Nucleus accumbens (tissue), 56 donors: Measurements from ENCODE around the gene MRNIP.
"Not testable (repeated sequence)": the region's sequence is repeated elsewhere in the genome, so short reads cannot be mapped to it uniquely, and the experiment has no call there.

Source experiments
- DNase-seq, 56 donors: peaks; one replicate each; lab custom pipeline; 2025; lab: John Stamatoyannopoulos, UW

The MRNIP gene

DNA sequence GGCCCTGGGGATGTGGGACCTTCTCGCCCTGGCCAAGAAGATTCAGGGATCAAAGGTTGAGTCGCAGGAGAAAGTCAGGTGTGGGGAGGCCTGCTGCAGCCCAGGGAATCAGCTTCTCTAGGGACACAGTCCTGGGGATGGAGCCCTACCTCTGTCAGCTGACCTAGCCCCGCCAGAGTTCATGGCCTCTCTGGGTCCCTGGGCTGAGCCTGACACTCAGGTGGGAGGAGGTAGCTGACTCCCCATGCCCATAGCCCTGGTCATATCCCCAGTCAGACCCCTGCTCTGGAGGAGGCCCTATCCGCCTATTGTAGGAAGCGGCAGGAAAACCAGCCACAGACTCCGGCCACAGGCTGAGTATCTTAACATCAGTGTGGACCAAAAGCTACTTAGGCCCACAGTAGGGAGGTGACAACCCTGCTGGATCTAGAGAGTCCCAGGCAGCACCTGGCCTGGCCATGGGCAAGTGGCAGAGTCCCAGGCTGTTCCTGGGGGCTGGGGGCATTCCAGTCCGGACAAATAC lies 15.0 kb upstream of the MRNIP start:
- DNase-seq, result no peak

DNA sequence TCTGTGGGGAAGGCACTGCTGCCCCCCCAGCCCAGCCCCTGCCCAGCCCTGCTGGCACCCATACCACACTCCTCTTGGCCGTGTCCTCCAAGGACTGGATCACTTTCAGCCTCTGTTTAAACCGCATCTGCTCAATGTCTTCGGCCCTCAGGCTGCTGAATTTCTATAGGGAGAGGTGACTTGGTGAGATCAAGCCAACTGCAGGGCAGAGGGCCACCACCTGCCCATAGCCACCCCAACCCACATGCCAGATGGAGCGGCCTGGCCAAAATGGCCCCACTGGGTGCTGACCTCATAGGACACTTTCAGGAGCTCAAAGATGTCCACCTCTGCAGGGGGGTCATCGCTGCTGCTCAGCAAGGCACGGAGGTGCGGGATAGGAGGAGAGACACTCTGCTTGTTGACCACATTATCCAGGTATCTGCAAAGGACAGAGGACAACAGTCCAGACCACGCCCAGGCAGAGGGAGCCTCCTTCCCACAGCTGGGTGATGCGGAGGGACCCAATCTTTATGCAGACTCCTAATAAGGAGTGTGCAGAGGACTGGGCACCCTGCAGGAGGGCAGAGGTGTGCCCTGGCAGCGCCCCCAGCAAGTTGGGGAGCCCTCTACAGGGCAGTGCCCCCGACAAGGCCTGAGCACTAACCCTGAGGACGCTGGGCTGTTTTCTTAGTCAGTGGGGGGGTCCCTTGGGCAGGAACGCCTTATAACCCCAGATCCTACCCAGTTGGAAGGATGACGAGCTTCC lies 14.4 kb upstream of the MRNIP start:
- DNase-seq, result no peak

DNA sequence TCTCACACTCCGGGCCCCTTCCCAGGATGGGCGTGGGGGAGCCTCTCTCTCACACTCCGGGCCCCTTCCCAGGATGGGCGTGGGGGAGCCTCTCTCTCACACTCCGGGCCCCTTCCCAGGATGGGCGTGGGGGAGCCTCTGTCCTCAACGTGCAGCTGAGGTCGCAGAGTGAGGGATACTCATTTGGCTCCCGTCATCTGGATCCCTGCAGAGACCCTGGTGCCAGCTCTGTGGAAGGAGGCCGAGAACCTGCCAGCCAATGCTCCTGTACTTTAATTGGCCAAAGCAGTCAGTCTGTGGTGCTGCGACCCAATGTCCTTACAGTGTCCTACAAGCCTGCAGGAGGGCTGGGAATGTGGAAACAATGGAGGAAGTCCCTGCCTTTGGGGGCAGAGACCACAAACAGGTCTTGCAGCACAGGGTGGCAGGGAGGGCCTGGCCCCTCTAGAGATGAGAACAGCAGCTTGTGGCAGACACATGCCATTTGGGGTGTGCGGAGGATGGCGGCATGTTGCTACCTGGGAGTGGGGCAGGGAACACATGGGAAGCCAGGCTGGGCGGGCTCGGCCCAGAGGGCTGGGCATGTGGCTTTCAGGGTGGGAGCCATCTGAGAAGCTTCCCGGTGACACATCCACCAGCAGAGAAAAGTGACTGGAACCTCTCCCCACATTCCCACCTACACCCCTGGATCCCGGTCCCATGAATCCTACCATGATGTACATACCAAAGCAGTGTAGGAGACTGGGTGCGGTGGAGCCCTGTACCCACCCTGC lies 13.6 kb upstream of the MRNIP start:
- DNase-seq, result no peak

DNA sequence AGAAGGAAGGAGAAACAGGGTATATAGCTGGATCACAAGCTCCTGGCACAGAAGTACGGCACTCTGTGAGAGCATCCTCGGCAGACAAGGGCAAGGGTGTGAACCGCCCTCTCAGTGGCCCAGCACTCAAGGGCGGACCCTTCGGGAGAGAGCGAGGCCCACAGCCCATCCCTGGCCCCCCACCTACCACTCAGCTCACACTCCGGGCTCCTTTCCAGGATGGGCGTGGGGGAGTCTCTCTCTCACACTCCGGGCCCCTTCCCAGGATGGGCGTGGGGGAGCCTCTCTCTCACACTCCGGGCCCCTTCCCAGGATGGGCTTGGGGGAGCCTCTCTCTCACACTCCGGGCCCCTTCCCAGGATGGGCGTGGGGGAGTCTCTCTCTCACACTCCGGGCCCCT lies 12.9 kb upstream of the MRNIP start:
- DNase-seq, result not testable (repeated sequence)

DNA sequence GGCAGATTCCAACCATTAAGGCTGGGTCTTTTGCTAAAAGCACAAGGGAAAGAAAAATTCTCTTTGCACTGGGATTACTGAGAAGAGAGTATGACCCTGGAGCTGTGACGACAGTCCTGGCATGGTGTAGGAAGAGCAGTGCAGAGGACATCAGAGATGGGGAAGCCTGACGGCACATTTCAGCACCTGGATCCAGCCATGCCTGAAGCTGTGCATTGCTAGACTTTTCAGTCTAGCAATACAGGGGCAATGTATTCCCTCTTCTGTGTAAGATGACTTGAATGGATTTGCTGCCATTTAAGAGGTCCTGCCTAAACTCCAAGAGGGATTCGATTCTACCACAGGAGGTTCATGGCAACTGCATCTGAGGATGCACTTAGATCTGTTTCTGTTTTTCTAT lies 12.3 kb upstream of the MRNIP start:
- no peak for DNase-seq

DNA sequence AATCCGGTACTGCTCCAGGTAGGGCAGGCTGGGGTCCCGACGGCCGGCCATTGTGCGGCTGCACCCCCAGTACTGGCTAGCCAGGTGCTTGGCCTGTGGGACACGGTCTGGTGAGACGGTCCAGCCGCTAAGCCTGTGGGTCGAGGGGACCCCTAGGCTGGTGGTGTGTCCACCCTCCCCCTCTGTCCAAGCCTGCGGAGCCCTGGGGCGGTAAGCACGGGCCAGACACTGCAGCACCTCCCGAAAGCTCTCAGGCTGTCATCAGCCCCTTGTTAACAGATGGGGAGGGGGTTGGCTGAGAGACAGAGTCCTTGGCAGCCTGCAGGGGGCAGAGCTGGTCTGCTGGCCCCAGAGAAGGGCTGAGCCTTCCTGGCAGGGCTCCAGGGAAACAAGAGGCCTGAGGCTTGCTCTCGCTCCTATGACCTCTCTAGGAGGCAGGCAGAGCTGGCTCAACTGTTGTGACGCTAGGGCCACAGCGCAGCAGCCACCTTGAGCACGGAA lies 11.8 kb upstream of the MRNIP start:
- DNase-seq, result peak in 24 of 56 donors; percentile 5 to 55 (median 30)

DNA sequence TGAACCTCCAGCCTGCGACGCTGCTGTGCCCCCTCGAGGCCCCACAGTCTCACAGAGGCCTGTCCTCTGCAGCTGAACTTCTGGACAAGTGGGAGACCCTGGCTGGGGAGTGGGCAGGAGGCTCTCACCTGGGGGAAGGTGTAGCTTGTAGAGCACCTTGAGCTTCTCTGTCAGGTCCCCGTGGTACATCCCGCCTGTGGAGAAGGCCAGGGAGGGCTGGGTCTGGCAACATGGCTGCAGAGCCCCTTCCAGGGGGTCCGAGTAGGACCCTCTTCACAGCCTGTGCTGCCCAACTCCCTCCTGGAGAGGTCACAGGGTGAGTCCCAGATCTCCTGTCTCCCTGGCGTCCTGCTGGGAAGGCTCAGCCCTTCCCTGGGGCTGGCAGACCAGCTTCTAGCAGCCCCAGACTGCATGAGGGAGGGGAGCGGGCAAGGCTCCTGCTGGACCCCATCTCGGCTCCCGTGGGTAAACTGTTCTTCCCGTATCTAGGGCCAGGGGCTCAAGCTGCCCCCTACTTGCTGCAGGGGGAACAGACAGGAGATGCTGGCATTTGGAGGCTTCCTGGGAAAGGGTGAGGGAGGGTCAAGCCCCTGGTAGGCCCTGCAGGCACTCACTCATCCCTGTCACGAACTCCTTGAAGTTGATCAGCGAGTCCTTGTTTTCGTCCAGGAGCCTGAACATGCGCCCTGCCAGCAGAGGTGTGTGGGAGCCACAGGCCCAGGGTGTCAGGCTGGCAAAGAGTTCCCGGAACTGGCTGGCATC lies 11.2 kb upstream of the MRNIP start:
- no peak for DNase-seq

DNA sequence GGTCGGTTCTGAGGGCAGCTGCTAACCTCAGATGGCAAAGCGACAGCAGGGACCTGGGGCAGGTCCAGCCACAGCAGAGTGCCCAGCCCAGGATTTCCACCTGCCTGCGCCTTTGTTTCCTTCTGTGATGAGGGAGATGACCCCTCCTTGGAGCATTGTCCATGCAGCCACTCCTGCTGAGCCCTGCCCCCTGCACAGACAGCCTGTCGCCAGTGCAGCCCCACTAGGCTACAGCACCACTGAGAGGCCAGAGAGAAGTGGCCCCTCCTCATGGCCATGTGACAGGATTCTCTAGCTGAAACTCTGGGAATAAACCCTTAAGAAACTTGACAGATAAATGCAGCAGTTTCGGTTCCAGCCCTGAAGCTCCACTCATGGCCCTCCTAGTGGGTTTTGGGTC lies 10.5 kb upstream of the MRNIP start:
- DNase-seq, result no peak

DNA sequence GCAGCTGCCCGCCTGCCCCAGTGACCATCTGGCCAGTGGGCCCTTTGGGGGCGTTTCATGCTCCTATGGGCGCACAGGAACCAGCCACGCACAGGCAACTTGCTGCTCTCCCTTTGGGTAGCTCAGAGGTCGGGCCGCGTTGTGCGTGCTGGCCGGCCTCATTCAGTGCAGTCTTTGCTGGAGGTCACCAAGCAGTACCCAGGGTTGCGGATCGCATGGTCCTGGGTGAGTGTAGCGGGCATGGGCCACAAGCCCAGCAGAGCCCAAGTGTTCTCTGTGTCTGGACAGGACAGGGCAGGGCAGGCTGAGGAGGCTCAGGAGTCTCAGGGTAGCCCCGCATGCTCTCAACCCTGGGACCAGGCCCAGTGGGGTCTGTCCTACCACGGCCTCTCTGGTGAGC lies 9.9 kb upstream of the MRNIP start:
- no peak for DNase-seq

DNA sequence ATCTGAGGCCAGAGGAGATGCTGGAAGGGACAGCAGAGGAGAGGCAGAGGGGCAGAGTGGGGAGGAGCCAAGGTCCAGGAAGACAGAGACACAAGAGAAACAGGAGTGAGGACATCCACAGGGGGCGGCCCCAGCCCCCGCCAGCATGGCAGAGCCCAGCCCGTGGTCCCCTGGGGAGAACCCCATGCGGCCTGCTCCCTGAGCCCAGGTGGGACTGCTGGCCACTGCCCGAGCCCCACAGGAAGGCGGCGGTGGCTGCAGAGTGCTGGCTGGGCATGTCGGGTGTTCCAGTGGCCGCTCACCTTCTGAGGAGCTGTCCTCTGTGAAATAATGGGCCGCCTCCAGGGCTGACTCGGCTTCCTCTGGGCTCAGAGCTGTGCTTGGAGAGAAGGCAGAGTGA lies 8.9 kb upstream of the MRNIP start:
- DNase-seq, result no peak

DNA sequence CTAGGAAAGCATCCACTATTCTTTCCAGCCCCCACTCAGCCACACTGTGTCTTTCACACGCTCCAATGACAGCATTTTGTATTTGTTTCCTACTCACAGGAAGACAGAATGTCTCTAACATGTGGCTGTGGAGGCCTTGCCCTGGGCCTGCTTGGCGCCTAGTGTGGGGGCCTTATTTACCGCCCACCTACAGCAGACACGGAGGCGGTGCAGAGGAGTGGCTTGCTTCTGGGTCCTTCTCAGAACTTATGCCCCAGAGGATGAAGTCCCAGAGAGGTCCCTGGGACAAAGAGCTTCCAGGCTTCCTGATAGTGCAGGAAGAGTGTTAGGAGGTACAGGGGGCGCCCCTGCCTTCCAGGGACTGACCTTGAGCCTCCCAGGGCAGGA lies 8.5 kb upstream of the MRNIP start:
- DNase-seq, result no peak

DNA sequence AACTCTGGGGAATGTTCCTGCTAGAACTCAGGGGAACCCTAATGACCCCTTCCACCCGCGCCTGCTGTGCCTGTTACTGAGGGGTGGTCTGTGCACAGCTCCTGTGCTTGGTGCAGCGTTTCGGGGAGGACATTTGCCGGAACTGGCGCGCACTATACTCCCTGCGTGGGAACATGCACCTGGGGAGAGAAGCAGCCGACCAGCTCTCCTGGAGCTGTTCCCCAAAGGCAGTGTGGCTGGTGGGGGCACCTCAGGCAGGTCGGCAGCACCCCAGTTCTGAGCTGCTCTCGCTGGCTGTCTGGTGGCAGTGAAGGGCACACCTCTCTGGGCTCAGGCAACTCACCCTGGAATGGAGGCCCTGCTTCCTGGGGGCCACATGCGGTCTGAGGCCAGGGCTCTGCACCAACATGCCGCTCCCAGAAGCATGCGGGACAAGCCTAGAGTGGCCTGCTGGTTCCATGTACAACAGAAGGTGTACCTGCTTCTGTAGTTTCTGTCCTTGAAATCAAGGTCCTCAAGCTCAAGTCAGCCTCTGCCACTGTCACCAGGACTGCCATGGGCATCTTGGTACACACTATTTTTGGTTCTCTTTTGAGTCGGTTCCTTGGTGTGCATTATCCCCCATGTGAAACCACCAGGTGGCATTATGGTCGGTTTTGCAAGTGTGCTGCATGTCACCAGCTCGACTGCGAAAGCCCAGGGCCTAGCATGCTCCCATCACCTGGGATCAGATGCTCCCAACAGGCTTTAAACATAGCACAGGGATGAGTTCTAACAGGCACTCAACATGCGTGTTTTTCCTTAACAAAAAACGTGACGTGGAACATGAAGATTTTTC lies 7.8 kb upstream of the MRNIP start:
- peak in 7 of 56 donors; percentile 6 to 37 (median 20) for DNase-seq

DNA sequence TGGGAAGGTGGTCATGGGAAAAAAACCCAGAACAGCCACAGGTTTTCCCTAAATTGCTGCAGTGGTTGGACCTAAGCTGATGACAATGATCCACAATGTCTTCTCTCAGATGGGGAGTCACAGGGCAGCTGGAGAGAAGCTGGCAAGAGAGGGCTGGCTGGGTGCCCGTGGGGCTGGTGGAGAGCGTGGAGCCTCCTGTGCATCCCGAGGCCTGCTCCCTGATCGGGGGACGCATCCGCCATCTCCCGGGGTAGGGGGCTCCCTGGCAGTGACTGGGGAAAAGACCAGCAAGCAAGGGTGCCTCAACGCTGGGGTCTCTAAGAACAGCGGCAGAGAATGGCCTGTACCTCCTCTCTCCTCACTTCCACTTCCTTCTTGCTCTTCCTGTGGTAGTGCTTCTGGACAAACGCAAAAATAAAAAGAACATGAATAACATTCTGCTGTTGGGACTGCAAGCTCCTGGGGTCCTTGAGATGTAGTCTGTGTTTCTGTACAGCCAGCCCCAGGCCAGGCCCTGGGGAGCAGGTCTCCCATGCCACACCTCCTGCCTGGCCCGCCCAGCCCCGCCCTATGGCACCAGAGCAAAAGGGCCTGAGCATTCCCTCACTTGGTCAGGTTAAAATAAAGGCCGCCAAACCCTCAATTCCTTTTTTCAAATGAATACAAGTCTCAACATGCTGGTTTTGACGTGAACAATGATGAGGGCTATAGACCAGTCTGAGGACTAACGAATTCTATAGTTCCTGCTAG lies 7.0 kb upstream of the MRNIP start:
- peak in 28 of 56 donors; percentile 7 to 72 (median 28) for DNase-seq

DNA sequence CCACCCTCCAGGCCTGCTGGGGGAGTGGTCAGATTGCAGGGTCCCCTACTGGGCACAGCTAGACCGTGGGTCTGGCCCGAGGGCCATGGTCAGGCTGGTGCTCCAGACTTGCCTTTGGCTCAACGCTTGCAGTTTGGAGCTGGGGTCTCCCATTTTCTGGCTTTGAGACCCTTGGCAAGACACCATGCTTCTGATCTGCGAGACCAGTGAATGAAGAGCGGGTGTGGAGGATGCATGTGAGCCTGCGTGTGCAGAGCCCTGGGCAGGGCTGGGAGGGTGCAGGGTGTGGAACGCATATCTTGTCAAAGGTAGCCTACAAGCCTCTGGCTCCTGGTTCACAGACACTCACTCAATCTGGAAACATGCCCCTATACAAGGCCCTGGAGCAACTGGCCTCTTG lies 6.1 kb upstream of the MRNIP start:
- DNase-seq, result no peak

DNA sequence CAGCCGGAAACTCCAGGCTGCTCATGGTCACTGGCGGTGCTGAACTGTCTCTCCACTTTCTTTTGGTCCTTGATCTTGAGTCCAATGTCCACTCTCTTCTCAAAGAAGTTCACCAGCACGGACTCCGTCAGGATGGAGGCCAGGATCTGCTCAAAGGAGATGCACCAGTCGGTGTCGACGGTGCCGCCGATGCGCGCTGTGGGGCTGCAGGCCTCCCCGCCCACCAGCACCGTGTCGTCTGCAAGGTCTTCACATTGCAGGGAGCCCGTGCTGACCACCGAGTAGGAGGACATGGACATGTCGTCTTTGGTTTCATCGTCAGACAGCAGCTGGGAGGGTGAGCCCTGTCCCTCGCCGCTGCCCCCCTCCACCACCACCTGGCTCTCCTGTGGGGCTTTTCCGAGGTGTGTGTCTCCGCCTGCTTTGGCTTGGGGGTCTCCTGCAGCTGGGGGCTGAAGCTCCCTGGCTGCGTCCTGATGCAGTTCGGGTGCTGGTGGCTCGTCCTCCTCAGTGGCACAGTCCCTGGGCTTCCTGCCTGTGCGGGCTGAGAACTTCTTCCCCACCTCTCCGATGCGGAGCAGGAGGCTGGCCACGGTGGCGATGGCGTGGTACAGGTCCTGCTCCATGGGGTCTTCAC lies 5.0 kb upstream of the MRNIP start:
- DNase-seq, result no peak

DNA sequence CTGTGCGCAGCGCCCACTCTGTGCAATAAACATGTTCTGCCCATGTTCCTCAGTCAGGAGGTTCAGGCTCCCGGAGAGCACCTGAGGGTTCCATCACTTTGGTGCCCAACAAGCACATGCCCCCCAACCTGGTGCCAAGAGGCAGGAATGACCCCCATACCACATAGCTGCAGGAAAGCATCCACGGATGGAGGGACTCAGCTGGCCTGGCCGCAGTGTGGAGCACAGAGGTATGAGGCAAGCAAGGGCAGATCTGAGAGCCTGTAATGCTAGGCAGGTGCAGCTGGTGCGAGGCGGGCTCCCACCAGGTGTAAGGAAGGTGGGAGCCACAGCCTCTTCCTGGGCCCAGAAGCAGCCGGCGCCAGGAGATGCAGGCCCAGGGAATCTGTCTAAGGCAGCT lies 4.3 kb upstream of the MRNIP start:
- DNase-seq, result no peak

DNA sequence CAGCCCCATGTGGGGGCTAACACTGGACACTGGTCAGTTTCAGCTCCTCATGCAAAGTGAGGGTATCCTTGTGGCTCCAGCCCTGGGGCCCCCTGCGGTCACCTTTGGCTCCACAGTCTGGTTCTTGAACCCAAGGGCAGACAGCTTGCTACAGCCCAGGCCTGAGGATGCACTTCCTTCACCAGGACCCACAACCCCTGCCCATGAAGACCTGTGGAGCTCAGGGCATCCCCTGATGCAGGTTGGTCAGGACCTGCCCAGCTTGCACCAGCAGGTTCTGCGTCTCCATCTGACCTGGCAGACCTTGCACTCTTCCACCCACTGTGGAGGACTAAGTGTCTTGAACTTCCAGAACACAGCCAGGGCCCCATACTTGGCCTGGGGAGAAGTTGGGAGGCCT lies 3.7 kb upstream of the MRNIP start:
- DNase-seq, result no peak

DNA sequence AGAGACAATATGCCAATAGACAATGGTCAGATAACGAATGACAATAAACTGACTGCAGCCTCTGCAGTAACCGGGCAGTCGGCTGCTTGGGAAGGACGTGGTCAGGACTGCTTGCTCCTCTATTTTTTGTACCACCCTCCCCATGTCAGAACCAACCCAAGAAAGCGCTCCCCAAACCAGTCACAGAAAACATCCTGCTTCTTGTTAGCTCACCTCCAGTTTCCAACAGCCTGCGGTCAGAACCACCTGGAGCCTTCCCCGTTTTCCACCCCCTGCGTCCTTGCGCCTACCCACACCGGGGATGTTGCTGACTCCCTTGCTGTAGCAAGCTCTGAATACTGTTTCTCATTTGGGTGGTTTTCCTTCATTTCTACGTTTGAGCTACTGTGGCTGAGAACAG lies 1.7 kb upstream of the MRNIP start:
- no peak for DNase-seq

DNA sequence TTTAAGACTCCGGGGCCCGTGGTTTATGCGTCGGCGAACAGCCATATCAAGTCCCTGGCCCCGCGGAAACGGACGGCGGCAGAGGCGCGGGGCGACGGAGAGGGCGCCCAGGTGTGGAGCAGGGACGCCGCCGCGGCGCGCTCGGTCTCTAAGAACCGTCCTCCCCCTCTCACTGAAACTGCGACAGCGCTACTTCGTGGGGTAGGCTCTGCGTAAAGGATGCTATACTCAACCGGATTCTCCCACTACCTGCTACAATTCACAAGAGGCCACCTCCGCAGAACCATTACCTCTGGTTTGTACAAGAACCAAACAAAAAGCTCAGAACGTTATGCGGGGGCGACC lies 404 bp downstream of the MRNIP start:
- DNase-seq, result peak in 13 of 56 donors; percentile 44 to 94 (median 84)
